NCI-H1092 treated with DMSO at 0.1 percent for 48 hours (cell line): ENCODE data around the gene GOLGA8M.
"Not testable (repeated sequence)": the region's sequence is repeated elsewhere in the genome, so short reads cannot be mapped to it uniquely, and the experiment has no call there.

ENCODE experiments used
- DNase-seq: peaks from one replicate; lab custom pipeline; 2025; lab: John Stamatoyannopoulos, UW

GOLGA8M gene

GRCh38 chr15:28663717-28664116, 48.5 kb downstream of the GOLGA8M start:
- not testable (repeated sequence) for DNase-seq

- DNase-seq: not testable (repeated sequence)
These were observed 51.5 kb downstream of the GOLGA8M start for GRCh38 chr15:28660750-28661149.

GRCh38 chr15:28656018-28656360, 56.2 kb downstream of the GOLGA8M start:
- not testable (repeated sequence) for DNase-seq

GRCh38 chr15:28655329-28656017, 56.7 kb downstream of the GOLGA8M start:
- DNase-seq: not testable (repeated sequence)

- DNase-seq: not testable (repeated sequence)
These were observed 58.0 kb downstream of the GOLGA8M start for GRCh38 chr15:28654194-28654593.

- DNase-seq: not testable (repeated sequence)
These were observed 59.7 kb downstream of the GOLGA8M start for GRCh38 chr15:28652538-28652937.
